Thyroid gland (tissue), 4 donors: ENCODE results near the gene RHOV. TPM values are rescaled to one million over a fixed set of nuclear protein-coding genes. Genes with fewer than 3 reads are reported as not detected.

Source experiments
- DNase-seq, 2 donors: peaks; one replicate each; pipeline ENCODE4 v3.0.0-alpha.2; 2019
- H3K27ac ChIP-seq, 3 donors: fragments of 200-600 bp; sonication (generic); 1 replicate in 2 of 3; 2 replicates in 1 of 3; pipeline ENCODE4 v1.5.1; 2016 to 2019; ENCODE audit warnings: mild to moderate bottlenecking in 1 of 3, moderate library complexity in 1 of 3
- H3K27me3 ChIP-seq: fragments of 200-600 bp; sonication (generic); one replicate; pipeline ENCODE4 v1.5.1; 2019
- H3K36me3 ChIP-seq, 2 donors: fragments of 200-600 bp; sonication (generic); one replicate each; pipeline ENCODE4 v1.5.1; 2016 to 2019
- H3K4me1 ChIP-seq, 2 donors: fragments of 200-600 bp; sonication (generic); one replicate each; pipeline ENCODE4 v1.5.1; 2017 to 2019
- H3K4me3 ChIP-seq, 3 donors: fragments of 200-600 bp; sonication (generic); replicated peaks in 1 of 3; 1 replicate in 2 of 3; 2 replicates in 1 of 3; pipeline ENCODE4 v1.5.1; 2016; ENCODE audit warnings: mild to moderate bottlenecking in 1 of 3
- H3K9me3 ChIP-seq: fragments of 200-600 bp; sonication (generic); one replicate; pipeline ENCODE4 v1.5.1; 2017
- POLR2A ChIP-seq, 2 donors: fragments of 450-650 bp; IDR thresholded peaks; one replicate each; pipeline ENCODE4 v1.6.1; 2017; ENCODE audit warnings: antibody characterized with exemption in 2 of 2, mild to moderate bottlenecking in 2 of 2, moderate library complexity in 1 of 2
- WGBS, 2 donors: methylation state at CpG; one replicate each; pipeline ENCODE4 v1.1.5; 2017; 5-methylcytosine and 5-hydroxymethylcytosine counted together
- intact Hi-C: fragments of 100-400 bp; cut with DNase I; formaldehyde crosslinking; loops from one replicate; pipeline ENCODE4 v1.15.1; 2023
- total RNA-seq, 4 donors: library from RNA; depleted of rRNA; stranded (reverse); fragments of >200 nt; gene quantifications; one replicate each; pipeline ENCODE4 v1.2.3, GENCODE V29; 2016
- TF ChIP-seq, protein P1 (sequence below), 6 experiments: fragments of 200-600 bp in 3 of 6; fragments of 450-650 bp in 3 of 6; sonication (generic) in 3 of 6; IDR thresholded peaks; one replicate each; pipeline ENCODE4 v1.5.1; 2016 to 2019; ENCODE audit warnings: antibody characterized with exemption in 6 of 6, mild to moderate bottlenecking in 2 of 6, inconsistent platforms in 1 of 6, moderate library complexity in 1 of 6

RHOV gene
- total RNA-seq, 4 donors from 2014 or later: 0.29 TPM; not detected in 3

DNA sequence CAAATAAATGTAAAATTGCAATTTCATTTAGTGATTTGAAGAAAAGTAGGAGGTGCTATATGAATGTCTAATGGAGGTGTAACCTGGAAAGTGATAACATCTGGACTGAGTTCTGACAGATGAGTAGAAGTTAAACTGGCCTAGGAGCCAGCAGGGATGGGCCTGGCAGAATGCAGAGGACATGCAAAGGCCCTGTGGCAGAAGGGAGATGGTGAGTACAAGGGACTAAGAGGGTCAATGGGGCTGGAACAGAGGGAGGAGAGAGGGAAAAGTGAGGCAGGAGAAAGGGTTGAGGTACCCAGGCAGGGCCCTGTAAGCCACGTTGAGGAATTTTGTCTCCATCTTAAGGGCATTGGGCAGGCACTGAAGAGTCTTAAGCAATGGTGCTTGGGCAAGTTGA is 42.2 kb downstream of the RHOV start:
- intact Hi-C loops: no loop called here
- 69 to 86% methylated on average over 1 of the region's 1 CpG for WGBS, 2 donors
- Histone ChIP-seq H3K27ac (no peak overlapping the region), H3K4me1 (no peaks in the 10 kb centered on the region), H3K4me3 (no peak overlapping the region), H3K27me3 (no peaks in the 10 kb centered on the region), H3K9me3 (no peaks in the 10 kb centered on the region), H3K36me3 (no peaks in the 10 kb centered on the region)
- no peak for TF ChIP-seq POLR2A (IDR thresholded peaks at IDR 0.05)
- TF ChIP-seq, protein P1, sequence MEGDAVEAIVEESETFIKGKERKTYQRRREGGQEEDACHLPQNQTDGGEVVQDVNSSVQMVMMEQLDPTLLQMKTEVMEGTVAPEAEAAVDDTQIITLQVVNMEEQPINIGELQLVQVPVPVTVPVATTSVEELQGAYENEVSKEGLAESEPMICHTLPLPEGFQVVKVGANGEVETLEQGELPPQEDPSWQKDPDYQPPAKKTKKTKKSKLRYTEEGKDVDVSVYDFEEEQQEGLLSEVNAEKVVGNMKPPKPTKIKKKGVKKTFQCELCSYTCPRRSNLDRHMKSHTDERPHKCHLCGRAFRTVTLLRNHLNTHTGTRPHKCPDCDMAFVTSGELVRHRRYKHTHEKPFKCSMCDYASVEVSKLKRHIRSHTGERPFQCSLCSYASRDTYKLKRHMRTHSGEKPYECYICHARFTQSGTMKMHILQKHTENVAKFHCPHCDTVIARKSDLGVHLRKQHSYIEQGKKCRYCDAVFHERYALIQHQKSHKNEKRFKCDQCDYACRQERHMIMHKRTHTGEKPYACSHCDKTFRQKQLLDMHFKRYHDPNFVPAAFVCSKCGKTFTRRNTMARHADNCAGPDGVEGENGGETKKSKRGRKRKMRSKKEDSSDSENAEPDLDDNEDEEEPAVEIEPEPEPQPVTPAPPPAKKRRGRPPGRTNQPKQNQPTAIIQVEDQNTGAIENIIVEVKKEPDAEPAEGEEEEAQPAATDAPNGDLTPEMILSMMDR (IDR thresholded peaks at IDR 0.05): no peak
- DNase-seq: no peak

DNA sequence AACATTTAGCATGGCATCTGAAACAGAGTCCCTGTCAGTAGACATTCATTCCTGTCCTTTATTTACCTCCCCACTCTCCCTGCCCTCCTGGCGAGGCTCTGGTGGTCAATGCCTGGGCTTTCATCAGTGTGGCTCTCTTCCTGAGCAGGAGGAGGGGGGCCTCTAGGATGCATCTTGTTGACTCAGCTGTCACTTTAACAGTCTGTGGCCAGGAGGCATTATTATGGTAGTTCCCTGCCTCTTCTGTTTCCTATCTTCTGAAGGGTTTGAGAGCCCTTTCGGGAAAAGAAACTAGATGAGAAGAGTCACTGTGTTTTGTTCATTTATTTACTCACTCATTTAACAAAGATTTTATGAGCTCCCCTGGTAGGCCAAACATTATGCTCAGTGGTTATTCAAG is 43.1 kb downstream of the RHOV start:
- TF ChIP-seq POLR2A (IDR thresholded peaks at IDR 0.05): no peak
- TF ChIP-seq, protein P1 (IDR thresholded peaks at IDR 0.05): no peak
- intact Hi-C loops: no loop called here
- 68 to 80% methylated on average over 2 of the region's 2 CpGs for WGBS, 2 donors
- H3K27me3 ChIP-seq: no peaks in the 10 kb centered on the region
- no peaks in the 10 kb centered on the region for H3K36me3 ChIP-seq
- no peak overlapping the region for H3K4me3 ChIP-seq
- peaks cover 0 to 6% of the 10 kb centered on the region in 2 donors for H3K4me1 ChIP-seq
- DNase-seq: no peak
- H3K9me3 ChIP-seq: no peaks in the 10 kb centered on the region
- no peak overlapping the region for H3K27ac ChIP-seq

DNA sequence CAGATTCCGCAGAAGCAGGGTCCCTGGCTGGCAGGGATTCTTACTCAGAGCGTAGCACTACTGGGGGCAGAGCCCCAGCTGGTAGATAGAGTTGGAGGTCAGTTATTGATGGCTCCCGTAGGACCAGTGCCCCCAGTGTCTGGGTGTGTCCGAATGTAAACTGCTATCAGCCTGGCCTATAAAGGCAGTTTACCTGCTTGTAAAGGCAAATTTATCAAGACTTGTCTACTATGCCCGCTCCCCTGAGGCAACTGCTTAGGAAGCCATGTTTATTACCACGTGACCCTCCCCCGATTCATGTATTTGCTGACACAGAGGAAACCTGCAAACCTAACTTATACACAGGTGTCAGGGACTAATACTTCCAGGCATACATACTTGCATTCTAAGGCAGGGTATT is 44.9 kb downstream of the RHOV start:
- Histone ChIP-seq H3K9me3 (no peaks in the 10 kb centered on the region), H3K4me1 (peaks cover 0 to 11% of the 10 kb centered on the region in 2 donors), H3K4me3 (no peak overlapping the region), H3K27ac (no peak overlapping the region), H3K27me3 (no peaks in the 10 kb centered on the region), H3K36me3 (no peaks in the 10 kb centered on the region)
- DNase-seq: no peak
- TF ChIP-seq, protein P1 (IDR thresholded peaks at IDR 0.05): no peak
- TF ChIP-seq POLR2A (IDR thresholded peaks at IDR 0.05): no peak
- 88 to 90% methylated on average over 6 to 7 of the region's 7 CpGs for WGBS, 2 donors
- intact Hi-C loops: no loop called here

DNA sequence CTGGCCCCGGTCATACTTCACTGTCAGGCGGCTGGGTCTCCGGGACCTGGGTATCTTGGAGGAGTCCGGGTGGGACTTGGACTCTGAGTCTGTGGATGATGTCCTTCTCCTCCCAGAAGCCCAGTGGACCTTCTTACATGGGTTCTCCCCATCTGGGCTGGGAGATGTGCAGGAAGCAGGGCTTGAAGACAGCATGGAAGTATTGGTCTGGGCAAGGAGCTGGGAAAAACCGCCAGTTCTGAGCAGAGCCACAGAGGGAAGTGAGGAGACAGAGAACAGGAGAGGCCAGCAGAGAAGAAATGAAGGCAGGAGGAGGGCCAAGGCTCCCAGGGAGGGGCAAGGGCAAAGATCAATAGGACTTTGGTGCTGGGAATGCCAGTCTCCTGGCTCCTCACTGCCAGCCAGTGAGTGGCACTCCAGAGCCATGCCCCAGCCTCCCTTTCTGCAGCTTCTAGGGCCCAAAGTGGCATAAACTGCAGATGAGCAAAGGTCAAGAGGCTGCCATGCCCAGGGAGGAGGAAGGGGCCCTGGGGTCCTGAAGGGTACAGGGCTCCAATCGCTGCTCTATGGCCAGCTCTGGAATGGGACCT is 45.5 kb downstream of the RHOV start, which contains the start of gene PPP1R14D:
TSS of gene PPP1R14D (minus strand) at position 262 of the 590 bp plus-strand sequence. CDS start at position 195, 67 bp downstream.
- no peak for DNase-seq
- Histone ChIP-seq H3K9me3 (no peaks in the 10 kb centered on the region), H3K27ac (no peak within 1 kb of the TSS), H3K4me3 (no peak within 1 kb of the TSS), H3K4me1 (peaks cover 0 to 11% of the 10 kb centered on the region in 2 donors), H3K27me3 (no peaks in the 10 kb centered on the region), H3K36me3 (no peaks in the 10 kb centered on the region)
- WGBS, 2 donors: 94 to 97% methylated on average over 2 to 5 of the region's 6 CpGs
- intact Hi-C loops: no loop called here
- TF ChIP-seq, protein P1 (IDR thresholded peaks at IDR 0.05): no peak
- no peak for TF ChIP-seq POLR2A (IDR thresholded peaks at IDR 0.05)

DNA sequence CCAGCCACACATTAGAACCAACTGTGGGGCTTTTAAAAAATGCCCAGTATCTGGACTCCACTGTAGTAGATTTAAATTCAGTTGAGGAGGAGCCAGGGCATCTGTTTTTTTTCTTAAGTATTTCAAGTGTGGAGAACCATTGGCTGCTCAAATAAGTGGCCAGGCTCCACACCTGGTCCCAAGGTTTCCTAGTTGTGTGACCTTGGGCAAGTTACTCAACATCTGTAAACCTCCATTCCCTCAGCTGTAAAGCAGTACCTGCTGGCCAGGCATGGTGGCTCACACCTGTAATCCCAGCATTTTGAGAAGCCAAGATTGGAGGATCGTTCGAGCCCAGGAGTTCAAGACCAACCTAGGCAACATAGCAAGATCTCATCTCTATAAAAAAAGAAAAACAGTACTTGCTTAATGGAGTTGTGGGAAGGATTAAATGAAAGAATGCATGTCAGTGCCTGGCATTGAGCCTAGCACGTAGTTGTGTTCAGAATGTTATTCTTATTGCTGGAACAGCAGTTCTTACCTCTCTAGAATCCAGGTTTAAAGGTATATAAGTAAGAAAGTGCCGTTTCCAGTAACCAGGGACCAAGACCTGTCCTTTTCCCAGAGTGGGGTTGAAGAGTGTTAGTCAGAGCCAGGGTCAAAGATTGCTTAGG is 47.5 kb downstream of the RHOV start:
- no peaks in the 10 kb centered on the region for H3K36me3 ChIP-seq
- TF ChIP-seq POLR2A (IDR thresholded peaks at IDR 0.05): no peak
- TF ChIP-seq, protein P1 (IDR thresholded peaks at IDR 0.05): no peak
- WGBS, 2 donors: 52 to 67% methylated on average over 4 of the region's 4 CpGs
- peaks cover 0 to 11% of the 10 kb centered on the region in 2 donors for H3K4me1 ChIP-seq
- no peaks in the 10 kb centered on the region for H3K27me3 ChIP-seq
- H3K9me3 ChIP-seq: no peaks in the 10 kb centered on the region
- H3K4me3 ChIP-seq: no peak overlapping the region
- intact Hi-C loops: no loop called here
- H3K27ac ChIP-seq: no peak overlapping the region
- DNase-seq: no peak
